Right cardiac atrium (tissue), 5 donors: ENCODE data around the gene NR1H4. TPM values are rescaled to one million over a fixed set of nuclear protein-coding genes. Genes with fewer than 3 reads are reported as not detected.
"Not testable (repeated sequence)": the region's sequence is repeated elsewhere in the genome, so short reads cannot be mapped to it uniquely, and the experiment has no call there.

Source experiments
- ATAC-seq, 2 donors: fragments of 200-7000 bp; cut with Tn5 transposase; one replicate each; pipeline versions ENCODE4 v1.8.0 to v1.9.1; 2020; ENCODE audit warnings: moderate library complexity in 2 of 2, mild to moderate bottlenecking in 1 of 2
- DNase-seq, 3 donors: peaks; one replicate each; pipeline ENCODE4 v3.0.0-alpha.2; 2020
- H3K27ac ChIP-seq: one replicate; pipeline ENCODE4 v1.5.1; 2013; ENCODE audit warnings: mild to moderate bottlenecking, low read length, control low read depth, moderate library complexity
- H3K27me3 ChIP-seq: one replicate; pipeline ENCODE4 v1.6.1; 2013; ENCODE audit not compliant: control insufficient read depth, insufficient read depth
- H3K4me1 ChIP-seq: one replicate; pipeline ENCODE4 v1.6.1; 2013; ENCODE audit warnings: low read length; ENCODE audit not compliant: control insufficient read depth, insufficient read depth
- H3K4me3 ChIP-seq: one replicate; pipeline ENCODE4 v1.5.1; 2013; ENCODE audit warnings: low read length, control low read depth
- H3K9me3 ChIP-seq: one replicate; pipeline ENCODE4 v1.6.1; 2013; ENCODE audit warnings: low read length; ENCODE audit not compliant: control insufficient read depth
- WGBS: extraction: QIAGEN DNeasy Blood & Tissue Kit; methylation state at CpG from one replicate; pipeline ENCODE4 v1.1.7; 2013; 5-methylcytosine and 5-hydroxymethylcytosine counted together
- intact Hi-C, 4 donors: fragments of 100-400 bp; cut with DNase I; formaldehyde crosslinking; loops; one replicate each; pipeline versions ENCODE4 v1.11.0 to v1.14.0; 2022 to 2023
- long read RNA-seq, 4 donors: library from polyadenylated mRNA; unstranded; transcript quantifications; one replicate each; pipeline ENCODE4 v2.0.0, GENCODE V29; 2020 to 2021
- polyA plus RNA-seq: library from polyadenylated mRNA; stranded (reverse); fragments of 200-250 nt; gene quantifications from one replicate; pipeline ENCODE4 v1.2.3, GENCODE V29; 2013
- total RNA-seq, 4 donors: library from RNA; stranded (reverse); fragmentation: NEBNext Ultra II Directional; extraction: Animal tissue kit (Norgen Biotek cat#: 25700); gene quantifications; one replicate each; pipeline ENCODE4 v1.2.1, GENCODE V29; 2021
- donor health status: healthy with polysubstance abuse.
- donor health status: DM: no; HTN: yes; CAD: no.
- donor health status: DM: no; HTN: no; CAD: no.
- donor health status: DM: no; HTN: yes; CAD: no; lungs with severe emphysema.
- donor health status: DM: yes; HTN: yes; CAD: no.

The NR1H4 gene
- 1 to 10 TPM in 1 of 4 donors, under 1 TPM in 2, not detected in 1; 0.17 to 2.0 (median 0.32) TPM for total RNA-seq
- polyA plus RNA-seq = 0.48 TPM
- long read RNA-seq, donor 1, partial matches to known transcripts = 1 of 3 reads
- long read RNA-seq, donor 1, other reads (novel, unspliced or antisense) = 1 of 3 reads
- long read RNA-seq, donor 2 = 0 reads
- long read RNA-seq, donor 3 = 0 reads
- long read RNA-seq, donor 4 = 0 reads

DNA sequence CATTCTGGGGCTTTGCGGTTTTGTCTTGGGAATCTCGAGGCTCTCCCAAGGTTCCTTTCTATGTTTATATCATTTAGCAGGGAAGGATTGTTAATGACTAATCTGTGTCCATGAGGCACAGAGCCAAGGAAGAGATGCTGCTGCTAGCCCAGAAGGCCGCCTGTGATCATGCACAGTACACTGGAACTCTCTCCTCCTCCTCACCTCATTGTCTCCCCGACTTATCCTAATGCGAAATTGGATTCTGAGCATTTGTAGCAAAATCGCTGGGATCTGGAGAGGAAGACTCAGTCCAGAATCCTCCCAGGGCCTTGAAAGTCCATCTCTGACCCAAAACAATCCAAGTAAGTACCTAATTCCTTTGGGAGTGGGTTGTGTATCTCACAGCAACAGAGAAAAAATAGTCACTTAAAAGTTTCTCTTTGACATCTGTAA lies at the start of gene NR1H4:
Gene NR1H4 (plus strand): TSS at position 151 of the 435 bp plus-strand sequence. CDS start 19,458 bp downstream, outside the sequence.
- H3K4me1 ChIP-seq = no peaks in the 10 kb centered on the region
- 51% methylated on average over 6 of the region's 6 CpGs for WGBS
- ATAC-seq = no peak
- H3K27me3 ChIP-seq = no peaks in the 10 kb centered on the region
- no peaks in the 10 kb centered on the region for H3K9me3 ChIP-seq
- intact Hi-C loops = no loop called here
- no peak within 1 kb of the TSS for H3K4me3 ChIP-seq
- H3K27ac ChIP-seq = no peak within 1 kb of the TSS
- no peak for DNase-seq

DNA sequence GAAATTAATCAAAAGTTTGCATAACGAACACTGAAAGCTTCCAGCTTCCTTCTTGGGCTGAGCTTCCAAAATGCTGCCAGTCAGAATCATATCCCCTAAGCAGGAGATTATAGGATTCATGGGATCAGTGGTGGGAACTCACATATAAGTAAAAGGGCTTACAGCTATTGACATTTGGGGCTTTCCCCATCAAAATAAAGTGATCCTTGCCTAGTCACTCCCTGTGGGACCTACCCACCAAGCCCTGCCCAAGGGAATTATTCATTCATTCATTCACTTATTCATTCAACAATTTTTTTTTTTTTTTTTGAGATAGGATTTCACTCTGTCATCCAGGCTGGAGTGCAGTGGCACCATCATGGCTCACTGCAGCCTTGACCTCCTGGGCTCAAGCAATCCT lies 47.5 kb upstream of the NR1H4 start:
- WGBS = 23% methylated on average over 1 of the region's 1 CpG
- ATAC-seq (no peak), DNase-seq (no peak)
- Histone ChIP-seq H3K27me3 (no peaks in the 10 kb centered on the region), H3K4me3 (no peak overlapping the region), H3K27ac (no peak overlapping the region), H3K9me3 (no peaks in the 10 kb centered on the region), H3K4me1 (no peaks in the 10 kb centered on the region)
- intact Hi-C loops = no loop called here

DNA sequence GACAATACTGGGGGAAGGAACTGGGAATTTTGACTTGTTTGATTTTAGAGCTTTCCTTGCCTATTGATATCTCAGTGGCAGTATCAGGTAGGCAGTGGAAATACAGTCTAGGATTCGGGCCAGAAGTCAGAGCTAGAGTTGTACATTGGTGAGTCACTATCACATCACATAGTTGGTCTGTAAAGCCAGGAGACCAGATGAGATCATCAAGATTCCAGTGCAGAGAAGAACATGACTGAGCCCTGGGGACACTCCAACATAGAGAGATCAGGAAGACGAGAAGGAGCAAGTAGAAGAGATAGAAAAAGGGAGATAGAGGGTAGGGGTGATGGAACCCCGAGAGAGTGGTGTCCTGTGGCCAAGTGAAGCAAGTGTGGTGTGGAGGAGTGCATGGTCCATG lies 46.6 kb upstream of the NR1H4 start:
- no peaks in the 10 kb centered on the region for H3K4me1 ChIP-seq
- H3K4me3 ChIP-seq = no peak overlapping the region
- H3K27me3 ChIP-seq = no peaks in the 10 kb centered on the region
- no peak overlapping the region for H3K27ac ChIP-seq
- no peaks in the 10 kb centered on the region for H3K9me3 ChIP-seq
- DNase-seq (no peak), ATAC-seq (no peak)
- intact Hi-C loops = no loop called here
- WGBS = 60% methylated on average over 3 of the region's 3 CpGs

- ATAC-seq, intact Hi-C loops, DNase-seq, H3K27me3 ChIP-seq, H3K9me3 ChIP-seq, H3K4me1 ChIP-seq, H3K27ac ChIP-seq, H3K4me3 ChIP-seq: not testable (repeated sequence)
- WGBS = 98% methylated on average over 28 of the region's 32 CpGs
Measured at GRCh38 chr12:100430251-100430650, 43.4 kb upstream of the NR1H4 start.

DNA sequence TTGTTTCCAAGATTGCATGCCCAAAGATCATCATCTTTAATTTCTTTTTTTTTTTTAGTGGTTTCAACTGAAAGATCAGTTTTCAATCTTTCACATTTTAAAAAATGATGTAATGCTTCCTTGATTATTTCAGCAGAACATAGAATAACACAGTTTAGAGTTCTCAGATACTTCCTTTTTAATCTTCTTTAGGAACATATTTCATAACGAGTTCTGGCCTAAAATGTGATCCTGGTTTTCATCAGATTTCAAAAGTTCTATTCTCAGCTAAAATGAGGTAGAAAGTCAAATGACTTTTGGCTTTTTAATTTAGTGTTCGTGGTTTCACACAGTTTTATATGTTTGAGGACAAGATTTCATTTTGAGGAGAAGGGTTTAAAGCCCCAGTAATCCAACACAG lies 40.0 kb upstream of the NR1H4 start:
- no peaks in the 10 kb centered on the region for H3K4me1 ChIP-seq
- H3K27me3 ChIP-seq = no peaks in the 10 kb centered on the region
- intact Hi-C loops = no loop called here
- no peak overlapping the region for H3K4me3 ChIP-seq
- DNase-seq (no peak), ATAC-seq (no peak)
- no peak overlapping the region for H3K27ac ChIP-seq
- WGBS = 28% methylated on average over 2 of the region's 2 CpGs
- H3K9me3 ChIP-seq = no peaks in the 10 kb centered on the region

- ATAC-seq (no peak), DNase-seq (no peak)
- Histone ChIP-seq H3K27me3 (no peaks in the 10 kb centered on the region), H3K9me3 (no peaks in the 10 kb centered on the region), H3K4me1 (no peaks in the 10 kb centered on the region), H3K27ac (no peak overlapping the region), H3K4me3 (no peak overlapping the region)
- intact Hi-C loops = no loop called here
Measured at GRCh38 chr12:100434177-100434576, 39.5 kb upstream of the NR1H4 start.

GRCh38 chr12:100435957-100436356 lies 37.7 kb upstream of the NR1H4 start:
- Histone ChIP-seq H3K9me3 (no peaks in the 10 kb centered on the region), H3K4me3 (no peak overlapping the region), H3K4me1 (no peaks in the 10 kb centered on the region), H3K27ac (no peak overlapping the region), H3K27me3 (no peaks in the 10 kb centered on the region)
- 65% methylated on average over 2 of the region's 2 CpGs for WGBS
- ATAC-seq = no peak
- DNase-seq = no peak
- intact Hi-C loops = no loop called here

DNA sequence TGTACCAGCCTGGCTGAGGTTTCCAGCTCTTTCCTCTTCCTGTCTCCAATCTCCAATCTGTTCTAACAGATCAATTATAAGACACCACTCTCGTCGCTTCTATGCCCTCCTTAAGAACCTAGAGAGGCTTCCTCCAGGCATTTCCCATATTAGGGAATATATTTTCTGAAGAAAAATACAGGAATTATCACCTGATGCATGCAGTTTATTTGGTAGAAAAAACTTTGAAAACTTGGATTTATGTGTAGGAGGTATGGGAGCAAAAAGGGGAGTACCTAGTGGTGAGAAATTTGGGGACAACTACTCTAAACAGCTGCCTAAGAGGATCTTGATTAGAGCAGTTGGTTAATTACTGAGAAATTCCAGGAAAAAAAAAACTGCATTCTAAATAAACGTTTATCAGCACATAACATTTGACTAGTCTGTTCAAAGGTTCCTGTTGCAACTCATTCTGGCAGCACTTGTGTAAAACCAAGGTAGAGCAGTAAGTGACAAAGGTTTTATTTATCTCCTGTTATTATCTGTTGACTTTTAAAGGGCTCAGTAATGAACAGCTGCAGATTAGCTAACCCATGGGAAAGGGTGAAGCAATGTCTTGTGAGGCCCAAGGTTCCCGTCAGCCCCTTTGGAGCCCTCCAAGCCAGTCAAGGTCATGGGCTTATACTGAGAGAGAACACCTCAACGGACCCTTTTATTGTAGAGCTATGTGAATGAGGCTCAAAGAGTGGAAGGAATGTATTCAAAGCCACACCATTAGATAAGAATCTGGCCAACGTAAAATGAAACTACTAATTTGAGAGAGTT lies 36.4 kb upstream of the NR1H4 start:
- intact Hi-C loops = no loop called here
- no peak overlapping the region for H3K27ac ChIP-seq
- no peaks in the 10 kb centered on the region for H3K27me3 ChIP-seq
- no peak for ATAC-seq
- no peaks in the 10 kb centered on the region for H3K9me3 ChIP-seq
- no peak for DNase-seq
- 59% methylated on average over 6 of the region's 6 CpGs for WGBS
- H3K4me3 ChIP-seq = no peak overlapping the region
- no peaks in the 10 kb centered on the region for H3K4me1 ChIP-seq

- no peaks in the 10 kb centered on the region for H3K4me1 ChIP-seq
- no peak overlapping the region for H3K27ac ChIP-seq
- no peak for ATAC-seq
- intact Hi-C loops = no loop called here
- H3K4me3 ChIP-seq = no peak overlapping the region
- no peak for DNase-seq
- no peaks in the 10 kb centered on the region for H3K27me3 ChIP-seq
- H3K9me3 ChIP-seq = no peaks in the 10 kb centered on the region
- WGBS = 87% methylated on average over 2 of the region's 2 CpGs
Measured at GRCh38 chr12:100439797-100440196, 33.9 kb upstream of the NR1H4 start.

DNA sequence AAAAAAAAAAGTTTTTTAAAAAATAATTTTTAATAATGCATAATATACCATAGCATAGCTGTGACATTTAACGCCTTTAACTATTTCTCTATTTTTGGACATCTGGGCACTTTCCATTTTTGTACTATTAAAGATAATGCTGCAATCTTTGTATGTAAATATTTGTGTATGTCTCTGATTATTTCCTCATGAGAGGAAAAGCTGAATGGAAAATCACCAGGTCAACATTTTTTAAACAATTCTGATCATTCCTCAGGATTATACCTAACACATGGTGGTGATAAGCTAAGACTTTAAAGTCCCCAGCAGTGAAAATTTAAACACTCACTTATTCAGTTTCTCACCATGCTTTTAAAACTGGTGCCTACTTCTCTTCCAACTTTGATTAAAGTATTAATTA lies 31.3 kb upstream of the NR1H4 start:
- Histone ChIP-seq H3K9me3 (no peaks in the 10 kb centered on the region), H3K4me1 (no peaks in the 10 kb centered on the region), H3K27ac (no peak overlapping the region), H3K4me3 (no peak overlapping the region), H3K27me3 (no peaks in the 10 kb centered on the region)
- WGBS = 84% methylated on average over 1 of the region's 1 CpG
- intact Hi-C loops = no loop called here
- ATAC-seq (no peak), DNase-seq (no peak)

- no peak for ATAC-seq
- intact Hi-C loops = no loop called here
- Histone ChIP-seq H3K4me1 (no peaks in the 10 kb centered on the region), H3K9me3 (no peaks in the 10 kb centered on the region), H3K27me3 (no peaks in the 10 kb centered on the region), H3K4me3 (no peak overlapping the region), H3K27ac (no peak overlapping the region)
- no peak for DNase-seq
- WGBS = 58% methylated on average over 1 of the region's 1 CpG
Measured at GRCh38 chr12:100443434-100443833, 30.2 kb upstream of the NR1H4 start.
